Adrenal gland (tissue), 12 donors: ENCODE measurements around the gene PKNOX1. TPM values are rescaled to one million over a fixed set of nuclear protein-coding genes. Genes with fewer than 3 reads are reported as not detected.

ENCODE experiments used
- DNase-seq, 7 donors: peaks; one replicate each; pipeline ENCODE4 v3.0.0-alpha.2; 2019 to 2020
- H3K27ac ChIP-seq, 5 donors: fragments of 200-600 bp; sonication (generic) in 4 of 5; 1 replicate in 3 of 5; 2 replicates in 2 of 5; pipeline versions ENCODE4 v1.5.1 to v1.8.0; 2016 to 2020; ENCODE audit warnings: mild to moderate bottlenecking in 1 of 5
- H3K27me3 ChIP-seq: fragments of 200-600 bp; 2 replicates; pipeline ENCODE4 v1.8.0; 2021
- H3K36me3 ChIP-seq, 2 donors: fragments of 200-600 bp; replicated peaks in 1 of 2; 1 replicate in 1 of 2; 2 replicates in 1 of 2; pipeline versions ENCODE4 v1.5.1 to v1.8.0; 2018 to 2022
- H3K4me1 ChIP-seq, 2 donors: fragments of 200-600 bp; replicated peaks in 1 of 2; 1 replicate in 1 of 2; 2 replicates in 1 of 2; pipeline versions ENCODE4 v1.5.1 to v1.8.0; 2018 to 2021
- H3K4me3 ChIP-seq, 4 donors: fragments of 200-600 bp; sonication (generic) in 3 of 4; one replicate each; pipeline ENCODE4 v1.5.1; 2016 to 2018
- H3K9me3 ChIP-seq, 3 donors: fragments of 200-600 bp; sonication (generic) in 1 of 3; replicated peaks in 1 of 3; 1 replicate in 2 of 3; 2 replicates in 1 of 3; pipeline versions ENCODE4 v1.5.1 to v1.8.0; 2016 to 2021
- CTCF ChIP-seq, 6 experiments: fragments of 450-650 bp in 4 of 6; fragments of 200-600 bp in 2 of 6; sonication (generic) in 1 of 6; IDR thresholded peaks; 1 replicate in 5 of 6; 2 replicates in 1 of 6; pipeline versions ENCODE4 v1.5.1 to v1.8.0; 2016 to 2021; ENCODE audit warnings: antibody characterized with exemption in 6 of 6, mild to moderate bottlenecking in 2 of 6, moderate library complexity in 1 of 6
- POLR2A ChIP-seq, 2 donors: fragments of 450-650 bp; IDR thresholded peaks; one replicate each; pipeline ENCODE4 v1.6.1; 2017; ENCODE audit warnings: antibody characterized with exemption in 2 of 2, mild to moderate bottlenecking in 2 of 2, moderate library complexity in 1 of 2
- WGBS, 4 donors: extraction: QIAGEN DNeasy Blood & Tissue Kit in 2 of 4; methylation state at CpG; one replicate each; pipeline versions ENCODE4 v1.1.5 to v1.1.7; 2013 to 2017; 5-methylcytosine and 5-hydroxymethylcytosine counted together
- intact Hi-C, 2 donors: fragments of 100-400 bp; cut with DNase I; formaldehyde crosslinking; loops; one replicate each; pipeline versions ENCODE4 v1.14.1 to v1.15.0; 2022 to 2023
- polyA plus RNA-seq, 3 donors: library from polyadenylated mRNA; stranded (reverse); fragments of 200-250 nt in 2 of 3; fragments of 350-450 nt in 1 of 3; fragmentation: Illumina TruSeq in 1 of 3; extraction: RNeasy Lipid Tissue Mini Kit (QIAGEN cat#74804) in 1 of 3; gene quantifications; one replicate each; pipeline ENCODE4 v1.2.3, GENCODE V29; 2013 to 2014
- total RNA-seq, 9 donors: library from RNA; depleted of rRNA in 4 of 9; stranded (reverse); fragments of >200 nt in 4 of 9; fragments of 120-200 nt in 1 of 9; fragmentation: NEBNext Ultra II Directional in 1 of 9; extraction: Animal tissue kit (Norgen Biotek cat#: 25700) in 1 of 9; gene quantifications; one replicate each; pipeline versions ENCODE4 v1.1.0 to v1.2.4, GENCODE V29; 2013 to 2023
- donor health status: healthy with polysubstance abuse.
- donor health status: Bipolar disorder and iron deficiency.
- donor health status: DM: yes; HTN: yes; CAD: no.
- donor health status: DM: no; HTN: no; CAD: no.
- donor health status: DM: no; HTN: no; CAD: no.
- donor health status: DM: yes; HTN: yes; CAD: no.

PKNOX1 gene
- total and polyA plus RNA-seq, 12 donors, result 8.2 to 21.7 (median 12.6) TPM

GRCh38 chr21:43021191-43021590 lies 46.8 kb downstream of the PKNOX1 start:
- Histone ChIP-seq H3K27ac (no peak overlapping the region), H3K9me3 (no peaks in the 10 kb centered on the region), H3K36me3 (peaks cover 0 to 55% of the 10 kb centered on the region in 2 donors), H3K27me3 (no peaks in the 10 kb centered on the region), H3K4me1 (no peaks in the 10 kb centered on the region), H3K4me3 (no peak overlapping the region)
- no peak for TF ChIP-seq POLR2A (IDR thresholded peaks at IDR 0.05)
- TF ChIP-seq CTCF (IDR thresholded peaks at IDR 0.05), result no peak
- 94 to 100% (median 98%) methylated on average over 8 to 10 of the region's 10 CpGs for WGBS, 4 donors
- intact Hi-C loops, result no loop called here
- DNase-seq, result no peak

GRCh38 chr21:43021756-43022600 lies 47.6 kb downstream of the PKNOX1 start:
- no peaks in the 10 kb centered on the region for H3K27me3 ChIP-seq
- H3K36me3 ChIP-seq, result peaks cover 0 to 47% of the 10 kb centered on the region in 2 donors
- H3K27ac ChIP-seq, result no peak overlapping the region
- intact Hi-C loops, result no loop called here
- H3K4me3 ChIP-seq, result no peak overlapping the region
- H3K4me1 ChIP-seq, result no peaks in the 10 kb centered on the region
- no peaks in the 10 kb centered on the region for H3K9me3 ChIP-seq
- TF ChIP-seq POLR2A (IDR thresholded peaks at IDR 0.05), result no peak
- no peak for TF ChIP-seq CTCF (IDR thresholded peaks at IDR 0.05)
- 94 to 96% (median 96%) methylated on average over 18 to 28 of the region's 28 CpGs for WGBS, 4 donors
- DNase-seq, result no peak

- WGBS, 4 donors, result 86 to 91% (median 89%) methylated on average over 8 of the region's 8 CpGs
- TF ChIP-seq CTCF (IDR thresholded peaks at IDR 0.05), result no peak
- TF ChIP-seq POLR2A (IDR thresholded peaks at IDR 0.05), result no peak
- no peaks in the 10 kb centered on the region for H3K9me3 ChIP-seq
- intact Hi-C loops, result no loop called here
- no peaks in the 10 kb centered on the region for H3K4me1 ChIP-seq
- no peaks in the 10 kb centered on the region for H3K27me3 ChIP-seq
- H3K4me3 ChIP-seq, result no peak overlapping the region
- DNase-seq, result no peak
- peaks cover 0 to 40% of the 10 kb centered on the region in 2 donors for H3K36me3 ChIP-seq
- H3K27ac ChIP-seq, result no peak overlapping the region
These were observed 48.8 kb downstream of the PKNOX1 start for GRCh38 chr21:43023175-43023574.

GRCh38 chr21:43024439-43025136 lies 50.2 kb downstream of the PKNOX1 start:
- H3K27me3 ChIP-seq, result no peaks in the 10 kb centered on the region
- no peak overlapping the region for H3K27ac ChIP-seq
- no peak for DNase-seq
- 89 to 94% (median 94%) methylated on average over 17 of the region's 17 CpGs for WGBS, 4 donors
- TF ChIP-seq POLR2A (IDR thresholded peaks at IDR 0.05), result no peak
- TF ChIP-seq CTCF (IDR thresholded peaks at IDR 0.05), result no peak
- H3K4me3 ChIP-seq, result no peak overlapping the region
- intact Hi-C loops, result no loop called here
- H3K4me1 ChIP-seq, result no peaks in the 10 kb centered on the region
- H3K36me3 ChIP-seq, result peaks cover 0 to 48% of the 10 kb centered on the region in 2 donors
- H3K9me3 ChIP-seq, result no peaks in the 10 kb centered on the region
